Measurements from ENCODE around the gene MYLK4.
"Not testable (repeated sequence)": the region's sequence is repeated elsewhere in the genome, so short reads cannot be mapped to it uniquely, and the experiment has no call there.

MYLK4 gene

DNA sequence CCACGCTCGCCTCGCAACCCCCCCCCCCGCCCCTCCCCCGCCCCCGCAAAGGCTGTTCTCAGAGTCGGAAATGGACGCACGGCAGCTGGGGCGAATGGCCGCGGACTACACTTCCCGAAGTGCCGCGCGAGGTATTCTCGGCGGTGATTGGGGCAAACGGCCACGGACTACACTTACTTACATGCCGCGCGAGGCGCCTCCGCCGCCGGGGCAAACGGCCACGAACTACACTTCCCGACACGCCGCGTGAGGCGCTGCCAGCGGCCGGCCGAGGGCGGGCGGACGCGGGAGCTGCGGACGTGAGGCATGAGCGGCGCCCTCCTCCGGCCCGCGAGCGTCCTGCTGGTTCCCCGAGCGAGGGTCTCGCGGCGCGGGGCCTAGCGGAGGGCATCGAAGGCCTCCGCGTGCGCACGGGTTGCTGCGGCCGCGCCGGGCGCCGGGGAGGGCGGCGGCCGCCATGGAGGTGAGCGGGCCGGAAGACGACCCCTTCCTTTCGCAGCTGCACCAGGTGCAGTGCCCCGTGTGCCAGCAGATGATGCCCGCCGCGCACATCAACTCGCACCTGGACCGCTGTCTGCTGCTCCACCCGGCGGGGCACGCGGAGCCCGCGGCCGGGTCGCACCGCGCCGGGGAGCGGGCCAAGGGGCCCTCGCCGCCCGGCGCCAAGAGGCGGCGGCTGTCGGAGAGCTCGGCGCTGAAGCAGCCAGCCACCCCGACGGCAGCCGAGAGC lies 14.6 kb upstream of the MYLK4 start, which contains the start of gene WRNIP1:
TSS of gene WRNIP1 (plus strand) at position 228 of the 730 bp plus-strand sequence. CDS start at position 458, 230 bp downstream.
- Histone ChIP-seq H3K36me3 (peaks cover 0 to 5% (median 3%) of the 10 kb centered on the region in 3 donors), H3K27ac (peak within 1 kb of the TSS; percentile 93 to 95)

DNA sequence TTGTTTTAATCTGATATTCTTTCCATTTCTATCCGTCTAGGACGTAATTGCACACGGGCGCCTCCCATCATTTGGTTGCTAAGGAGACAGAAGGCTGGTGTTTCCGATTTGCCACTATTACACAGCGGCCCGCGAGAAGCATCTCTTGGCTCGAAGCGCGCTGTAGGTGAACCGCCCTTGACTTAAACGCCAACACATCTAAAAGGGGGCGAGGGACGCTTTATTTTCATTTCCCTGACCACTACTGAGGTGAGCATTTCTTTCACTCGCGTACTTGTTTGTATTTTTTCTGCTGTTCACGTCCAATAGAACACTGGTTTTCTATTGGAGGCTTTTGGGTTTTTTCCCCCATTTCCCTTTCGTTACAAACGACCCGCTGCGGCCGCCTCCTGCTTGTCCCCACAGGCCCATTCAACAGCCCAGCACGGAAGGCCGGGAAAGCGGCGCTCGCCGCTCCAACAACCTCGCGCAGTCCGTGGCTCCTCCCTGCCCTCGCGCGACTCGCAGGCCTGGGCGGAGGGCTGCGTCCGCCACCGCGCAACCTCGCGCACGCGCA lies 14.0 kb upstream of the MYLK4 start:
- peak in 1 of 2 donors; percentile 51 for DNase-seq
- peaks cover 0 to 36% (median 18%) of the 10 kb centered on the region in 4 donors for H3K4me1 ChIP-seq
- H3K4me3 ChIP-seq, result peak overlapping the region; percentile 57
- H3K36me3 ChIP-seq, result no peaks in the 10 kb centered on the region
- TF ChIP-seq, protein P1, sequence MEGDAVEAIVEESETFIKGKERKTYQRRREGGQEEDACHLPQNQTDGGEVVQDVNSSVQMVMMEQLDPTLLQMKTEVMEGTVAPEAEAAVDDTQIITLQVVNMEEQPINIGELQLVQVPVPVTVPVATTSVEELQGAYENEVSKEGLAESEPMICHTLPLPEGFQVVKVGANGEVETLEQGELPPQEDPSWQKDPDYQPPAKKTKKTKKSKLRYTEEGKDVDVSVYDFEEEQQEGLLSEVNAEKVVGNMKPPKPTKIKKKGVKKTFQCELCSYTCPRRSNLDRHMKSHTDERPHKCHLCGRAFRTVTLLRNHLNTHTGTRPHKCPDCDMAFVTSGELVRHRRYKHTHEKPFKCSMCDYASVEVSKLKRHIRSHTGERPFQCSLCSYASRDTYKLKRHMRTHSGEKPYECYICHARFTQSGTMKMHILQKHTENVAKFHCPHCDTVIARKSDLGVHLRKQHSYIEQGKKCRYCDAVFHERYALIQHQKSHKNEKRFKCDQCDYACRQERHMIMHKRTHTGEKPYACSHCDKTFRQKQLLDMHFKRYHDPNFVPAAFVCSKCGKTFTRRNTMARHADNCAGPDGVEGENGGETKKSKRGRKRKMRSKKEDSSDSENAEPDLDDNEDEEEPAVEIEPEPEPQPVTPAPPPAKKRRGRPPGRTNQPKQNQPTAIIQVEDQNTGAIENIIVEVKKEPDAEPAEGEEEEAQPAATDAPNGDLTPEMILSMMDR (IDR thresholded peaks at IDR 0.05), result no peak
- intact Hi-C loops (cut with DNase I; ENCODE audit: low total_unique reads), result no loop called here
- peak overlapping the region; percentile 86 for H3K27ac ChIP-seq
- H3K9me3 ChIP-seq, result no peaks in the 10 kb centered on the region
- H3K27me3 ChIP-seq, result no peaks in the 10 kb centered on the region

More for the DNA sequence above, 14.6 kb upstream of the MYLK4 start, which contains the start of gene WRNIP1:
- intact Hi-C loops (cut with DNase I; ENCODE audit: low total_unique reads), result no loop called here
- H3K27me3 ChIP-seq, result no peaks in the 10 kb centered on the region
- TF ChIP-seq, protein P1 (IDR thresholded peaks at IDR 0.05), result peak; percentile 63 to 83
- no peaks in the 10 kb centered on the region for H3K9me3 ChIP-seq
- DNase-seq, result peak; percentile 99 to 100
- H3K4me1 ChIP-seq, result peaks cover 0 to 42% (median 24%) of the 10 kb centered on the region in 4 donors
- H3K4me3 ChIP-seq, result peak within 1 kb of the TSS; percentile 81 to 91

DNA sequence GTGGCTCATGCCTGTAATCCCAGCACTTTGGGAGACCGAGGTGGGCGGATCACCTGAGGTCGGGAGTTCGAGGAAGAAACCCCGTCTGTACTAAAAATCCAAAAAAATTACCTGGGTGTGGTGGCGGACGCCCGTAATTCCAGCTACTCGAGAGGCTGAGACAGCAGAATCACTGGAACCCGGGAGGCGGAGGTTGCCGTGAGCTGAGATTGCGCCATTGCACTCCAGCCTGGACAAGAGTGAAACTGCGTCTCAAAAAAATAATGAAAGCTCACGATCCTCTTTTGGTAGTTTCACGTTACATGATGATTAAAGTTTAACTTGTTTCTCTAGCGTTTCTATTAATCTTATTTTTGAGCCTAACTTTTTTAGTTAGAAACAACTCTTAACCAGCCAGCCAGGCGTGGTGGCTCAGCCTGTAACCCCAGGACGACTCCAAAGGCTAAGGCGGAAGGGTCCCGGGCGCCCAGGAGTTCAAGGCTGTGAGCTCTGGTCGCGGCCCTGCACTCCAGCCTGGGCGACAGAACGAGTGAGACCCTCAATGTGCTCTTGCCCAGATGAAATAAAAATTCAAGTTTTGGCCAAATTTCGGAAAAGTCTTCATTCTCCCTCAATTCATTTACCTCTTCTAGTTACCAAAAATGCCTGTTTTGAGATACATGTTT lies 13.3 kb upstream of the MYLK4 start:
- peak overlapping the region; percentile 86 for H3K27ac ChIP-seq

GRCh38 chr6:2763345-2763841 lies 12.7 kb upstream of the MYLK4 start:
- no peaks in the 10 kb centered on the region for H3K27me3 ChIP-seq
- TF ChIP-seq, protein P1 (IDR thresholded peaks at IDR 0.05), result no peak
- no peaks in the 10 kb centered on the region for H3K36me3 ChIP-seq
- no peak overlapping the region for H3K27ac ChIP-seq
- H3K4me1 ChIP-seq, result peaks cover 0 to 23% (median 15%) of the 10 kb centered on the region in 4 donors
- DNase-seq, result no peak
- no peak overlapping the region for H3K4me3 ChIP-seq
- intact Hi-C loops (cut with DNase I; ENCODE audit: low total_unique reads), result no loop called here
- no peaks in the 10 kb centered on the region for H3K9me3 ChIP-seq

More for the DNA sequence above, 13.3 kb upstream of the MYLK4 start:
- H3K9me3 ChIP-seq, result no peaks in the 10 kb centered on the region
- peaks cover 0 to 29% (median 16%) of the 10 kb centered on the region in 4 donors for H3K4me1 ChIP-seq
- TF ChIP-seq, protein P1 (IDR thresholded peaks at IDR 0.05), result no peak
- H3K27me3 ChIP-seq, result no peaks in the 10 kb centered on the region
- no peaks in the 10 kb centered on the region for H3K36me3 ChIP-seq
- H3K4me3 ChIP-seq, result peak overlapping the region; percentile 57
- intact Hi-C loops (cut with DNase I; ENCODE audit: low total_unique reads), result no loop called here
- DNase-seq, result no peak

- intact Hi-C loops (cut with DNase I; ENCODE audit: low total_unique reads); H3K9me3 ChIP-seq; H3K27me3 ChIP-seq; H3K36me3 ChIP-seq; H3K4me3 ChIP-seq; DNase-seq; H3K27ac ChIP-seq: not testable (repeated sequence)
- peaks cover 0 to 21% (median 11%) of the 10 kb centered on the region in 4 donors for H3K4me1 ChIP-seq
Measured at GRCh38 chr6:2762868-2763267, 12.1 kb upstream of the MYLK4 start.
